Parathyroid adenoma (tissue), 2 donors: ENCODE results near the gene ACYP2.
"Not testable (repeated sequence)": the region's sequence is repeated elsewhere in the genome, so short reads cannot be mapped to it uniquely, and the experiment has no call there.

Experiments
- H2AFZ ChIP-seq: fragments of 300-600 bp; sonication (generic); one replicate; pipeline ENCODE4 v1.7.0; 2017; ENCODE audit warnings: antibody characterized with exemption, mild to moderate bottlenecking
- H3K27ac ChIP-seq: fragments of 300-600 bp; sonication (generic); one replicate; pipeline ENCODE4 v1.7.0; 2017
- H3K27me3 ChIP-seq: fragments of 300-600 bp; sonication (generic); one replicate; pipeline ENCODE4 v1.7.0; 2017; ENCODE audit warnings: low read length; ENCODE audit not compliant: control insufficient read depth, insufficient read depth
- H3K36me3 ChIP-seq: fragments of 300-600 bp; sonication (generic); one replicate; pipeline ENCODE4 v1.7.0; 2017; ENCODE audit warnings: low read length; ENCODE audit not compliant: control insufficient read depth, insufficient read depth
- H3K4me1 ChIP-seq: fragments of 300-600 bp; sonication (generic); one replicate; pipeline ENCODE4 v1.7.0; 2017; ENCODE audit warnings: control low read depth
- H3K4me2 ChIP-seq: fragments of 300-600 bp; sonication (generic); one replicate; pipeline ENCODE4 v1.7.0; 2017; ENCODE audit warnings: low read length
- H3K4me3 ChIP-seq: fragments of 300-600 bp; sonication (generic); one replicate; pipeline ENCODE4 v1.7.0; 2017; ENCODE audit warnings: low read depth, low read length
- H3K79me2 ChIP-seq: fragments of 300-600 bp; sonication (generic); one replicate; pipeline ENCODE4 v1.7.0; 2017; ENCODE audit warnings: control low read depth
- H3K9ac ChIP-seq: fragments of 300-600 bp; sonication (generic); one replicate; pipeline ENCODE4 v1.7.0; 2017; ENCODE audit warnings: mild to moderate bottlenecking
- H3K9me3 ChIP-seq: fragments of 300-600 bp; sonication (generic); one replicate; pipeline ENCODE4 v1.7.0; 2017; ENCODE audit warnings: low read length; ENCODE audit not compliant: control insufficient read depth
- CTCF ChIP-seq: fragments of 300-600 bp; sonication (generic); IDR thresholded peaks from one replicate; pipeline ENCODE4 v1.7.0; 2017; ENCODE audit warnings: antibody characterized with exemption, mild to moderate bottlenecking
- donor health status: primary hyperparathyroidism.

The ACYP2 gene

GRCh38 chr2:54122939-54123338, 7.5 kb downstream of the ACYP2 start:
- Histone ChIP-seq H3K9ac (no peak overlapping the region), H3K4me3 (no peak overlapping the region)

GRCh38 chr2:54127174-54127573, 11.8 kb downstream of the ACYP2 start:
- H3K9ac ChIP-seq, H3K79me2 ChIP-seq, H2AFZ ChIP-seq, H3K27ac ChIP-seq, H3K9me3 ChIP-seq, H3K4me2 ChIP-seq, H3K4me3 ChIP-seq, H3K36me3 ChIP-seq, H3K4me1 ChIP-seq, H3K27me3 ChIP-seq: not testable (repeated sequence)

More at GRCh38 chr2:54122939-54123338, 7.5 kb downstream of the ACYP2 start:
- H3K27ac ChIP-seq, result no peak overlapping the region
- H3K4me2 ChIP-seq, result no peak overlapping the region
- no peaks in the 10 kb centered on the region for H3K9me3 ChIP-seq
- no peak for TF ChIP-seq CTCF
- no peaks in the 10 kb centered on the region for H3K4me1 ChIP-seq
- H3K27me3 ChIP-seq, result no peaks in the 10 kb centered on the region
- no peak overlapping the region for H2AFZ ChIP-seq
- H3K36me3 ChIP-seq, result no peaks in the 10 kb centered on the region
- no peaks in the 10 kb centered on the region for H3K79me2 ChIP-seq

GRCh38 chr2:54133056-54133455, 17.6 kb downstream of the ACYP2 start:
- Histone ChIP-seq H3K27me3 (no peaks in the 10 kb centered on the region), H3K36me3 (no peaks in the 10 kb centered on the region), H3K79me2 (no peaks in the 10 kb centered on the region), H2AFZ (no peak overlapping the region), H3K9ac (no peak overlapping the region), H3K9me3 (no peaks in the 10 kb centered on the region), H3K4me3 (no peak overlapping the region), H3K4me2 (no peak overlapping the region), H3K4me1 (no peaks in the 10 kb centered on the region), H3K27ac (no peak overlapping the region)
- TF ChIP-seq CTCF, result no peak

- TF ChIP-seq CTCF, result no peak
- H3K9ac ChIP-seq, result no peak overlapping the region
- no peaks in the 10 kb centered on the region for H3K36me3 ChIP-seq
- no peaks in the 10 kb centered on the region for H3K4me1 ChIP-seq
- no peak overlapping the region for H2AFZ ChIP-seq
- no peak overlapping the region for H3K4me3 ChIP-seq
- no peaks in the 10 kb centered on the region for H3K27me3 ChIP-seq
- no peaks in the 10 kb centered on the region for H3K79me2 ChIP-seq
- H3K9me3 ChIP-seq, result no peaks in the 10 kb centered on the region
- H3K27ac ChIP-seq, result no peak overlapping the region
- H3K4me2 ChIP-seq, result no peak overlapping the region
Measured at GRCh38 chr2:54139210-54139609, 23.8 kb downstream of the ACYP2 start.

- Histone ChIP-seq H3K9ac (no peak overlapping the region), H3K4me1 (no peaks in the 10 kb centered on the region), H3K27me3 (no peaks in the 10 kb centered on the region), H3K4me2 (no peak overlapping the region), H3K27ac (no peak overlapping the region), H3K36me3 (no peaks in the 10 kb centered on the region), H3K9me3 (no peaks in the 10 kb centered on the region), H3K79me2 (no peaks in the 10 kb centered on the region), H3K4me3 (no peak overlapping the region), H2AFZ (no peak overlapping the region)
- TF ChIP-seq CTCF, result no peak
Measured at GRCh38 chr2:54143780-54144179, 28.4 kb downstream of the ACYP2 start.
